Activated CD8-positive, alpha-beta T cell treated with anti-CD3 and anti-CD28 coated beads for 36 hours (primary cell): ENCODE results near the gene TCF7L2. TPM values are rescaled to one million over a fixed set of nuclear protein-coding genes. Genes with fewer than 3 reads are reported as not detected.

Source experiments
- ATAC-seq: fragments of 200-7000 bp; cut with Tn5 transposase; one replicate; pipeline ENCODE4 v1.10.0; 2021; ENCODE audit warnings: mild to moderate bottlenecking, moderate library complexity
- CTCF ChIA-PET: fragments of 350-600 bp; sonication (Branson Sonifier 250); formaldehyde crosslinking; loops from one replicate; lab custom pipeline; 2021; ENCODE audit warnings: antibody characterized with exemption; lab: Charles Lee
- POLR2A ChIA-PET: fragments of 350-600 bp; sonication (Branson Sonifier 250); formaldehyde crosslinking; loops from one replicate; lab custom pipeline; 2021; ENCODE audit warnings: antibody characterized with exemption; lab: Charles Lee
- DNase-seq: peaks from one replicate; pipeline ENCODE4 v3.0.0-alpha.2; 2020
- H3K27ac Mint-ChIP-seq: one replicate; pipeline ENCODE4 v1.8.0; 2021; ENCODE audit warnings: mild to moderate bottlenecking, mixed read lengths
- H3K27me3 Mint-ChIP-seq: one replicate; pipeline ENCODE4 v1.8.0; 2021; ENCODE audit warnings: mixed read lengths
- H3K36me3 Mint-ChIP-seq: one replicate; pipeline ENCODE4 v1.8.0; 2021; ENCODE audit warnings: low read depth, mixed read lengths
- H3K4me1 Mint-ChIP-seq: one replicate; pipeline ENCODE4 v1.8.0; 2021; ENCODE audit warnings: low read depth, mixed read lengths
- H3K4me3 Mint-ChIP-seq: one replicate; pipeline ENCODE4 v1.8.0; 2021; ENCODE audit warnings: mild to moderate bottlenecking, moderate library complexity, mixed read lengths
- H3K9me3 Mint-ChIP-seq: one replicate; pipeline ENCODE4 v1.8.0; 2021; ENCODE audit warnings: mixed read lengths
- intact Hi-C: fragments of 100-400 bp; cut with micrococcal nuclease; formaldehyde crosslinking; loops from one replicate; pipeline ENCODE4 v1.10.0; 2022
- total RNA-seq, 2 experiments: library from RNA; stranded (reverse); gene quantifications; one replicate each; pipeline ENCODE4 v1.2.3, GENCODE V29; 2021
- TF ChIP-seq, protein P1 (sequence below): fragments of 200-600 bp; IDR thresholded peaks from one replicate; pipeline ENCODE4 v1.8.0; 2022; ENCODE audit warnings: antibody characterized with exemption, mild to moderate bottlenecking

The TCF7L2 gene
- total RNA-seq = 1 to 10 TPM; 1.5 to 1.6 TPM

DNA sequence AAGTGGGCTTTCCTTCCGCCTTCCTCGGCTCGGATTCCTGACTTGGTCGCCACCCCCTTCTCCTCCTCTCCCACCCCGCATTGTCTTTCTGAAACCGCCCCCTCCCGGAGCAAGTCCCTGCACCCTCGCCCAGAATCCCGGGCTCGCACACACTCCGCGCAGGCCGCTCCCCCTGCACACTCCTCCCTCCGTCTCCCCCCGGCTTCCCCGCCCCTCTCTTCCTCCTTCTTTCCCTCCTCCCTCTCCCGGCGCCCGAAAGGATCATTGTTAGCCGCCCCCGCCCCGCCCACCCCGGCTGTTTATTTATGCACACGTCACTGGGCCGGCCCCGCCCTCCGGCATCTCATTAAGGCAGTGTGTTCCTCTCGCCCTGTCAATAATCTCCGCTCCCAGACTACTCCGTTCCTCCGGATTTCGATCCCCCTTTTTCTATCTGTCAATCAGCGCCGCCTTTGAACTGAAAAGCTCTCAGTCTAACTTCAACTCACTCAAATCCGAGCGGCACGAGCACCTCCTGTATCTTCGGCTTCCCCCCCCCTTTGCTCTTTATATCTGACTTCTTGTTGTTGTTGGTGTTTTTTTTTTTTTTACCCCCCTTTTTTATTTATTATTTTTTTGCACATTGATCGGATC lies at the start of gene TCF7L2:
Gene TCF7L2, plus strand, starts transcription at position 373 of the 633 bp plus-strand sequence. CDS start 510 bp downstream, outside the sequence.
- CTCF ChIA-PET = no interaction called here
- intact Hi-C loops = loop anchor here (2.0 kb wide), 1 partner anchor 31 kb away; no protein-coding TSS in a partner anchor
- Mint-ChIP-seq H3K27ac (peak within 1 kb of the TSS; percentile 74), H3K9me3 (no peaks in the 10 kb centered on the region), H3K4me1 (peaks cover 17% of the 10 kb centered on the region), H3K4me3 (peak within 1 kb of the TSS; percentile 91), H3K36me3 (no peaks in the 10 kb centered on the region), H3K27me3 (peaks cover 23% of the 10 kb centered on the region)
- ATAC-seq (peak; percentile 36), DNase-seq (peak; percentile 61)
- POLR2A ChIA-PET = no interaction called here
- TF ChIP-seq, protein P1, sequence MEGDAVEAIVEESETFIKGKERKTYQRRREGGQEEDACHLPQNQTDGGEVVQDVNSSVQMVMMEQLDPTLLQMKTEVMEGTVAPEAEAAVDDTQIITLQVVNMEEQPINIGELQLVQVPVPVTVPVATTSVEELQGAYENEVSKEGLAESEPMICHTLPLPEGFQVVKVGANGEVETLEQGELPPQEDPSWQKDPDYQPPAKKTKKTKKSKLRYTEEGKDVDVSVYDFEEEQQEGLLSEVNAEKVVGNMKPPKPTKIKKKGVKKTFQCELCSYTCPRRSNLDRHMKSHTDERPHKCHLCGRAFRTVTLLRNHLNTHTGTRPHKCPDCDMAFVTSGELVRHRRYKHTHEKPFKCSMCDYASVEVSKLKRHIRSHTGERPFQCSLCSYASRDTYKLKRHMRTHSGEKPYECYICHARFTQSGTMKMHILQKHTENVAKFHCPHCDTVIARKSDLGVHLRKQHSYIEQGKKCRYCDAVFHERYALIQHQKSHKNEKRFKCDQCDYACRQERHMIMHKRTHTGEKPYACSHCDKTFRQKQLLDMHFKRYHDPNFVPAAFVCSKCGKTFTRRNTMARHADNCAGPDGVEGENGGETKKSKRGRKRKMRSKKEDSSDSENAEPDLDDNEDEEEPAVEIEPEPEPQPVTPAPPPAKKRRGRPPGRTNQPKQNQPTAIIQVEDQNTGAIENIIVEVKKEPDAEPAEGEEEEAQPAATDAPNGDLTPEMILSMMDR = no peak

- no peaks in the 10 kb centered on the region for H3K27me3 Mint-ChIP-seq
- no peak for DNase-seq
- ChIA-PET CTCF (no interaction called here), POLR2A (interaction anchor here (0.8 kb wide), 1 partner anchor 181 kb away, joined by 4 read pairs; no protein-coding TSS in a partner anchor)
- no peaks in the 10 kb centered on the region for H3K36me3 Mint-ChIP-seq
- no peaks in the 10 kb centered on the region for H3K9me3 Mint-ChIP-seq
- H3K4me3 Mint-ChIP-seq = no peak overlapping the region
- H3K27ac Mint-ChIP-seq = no peak overlapping the region
- TF ChIP-seq, protein P1 = no peak
- intact Hi-C loops = no loop called here
- no peaks in the 10 kb centered on the region for H3K4me1 Mint-ChIP-seq
- no peak for ATAC-seq
Measured at GRCh38 chr10:112902730-112903129, 47.3 kb upstream of the TCF7L2 start.

DNA sequence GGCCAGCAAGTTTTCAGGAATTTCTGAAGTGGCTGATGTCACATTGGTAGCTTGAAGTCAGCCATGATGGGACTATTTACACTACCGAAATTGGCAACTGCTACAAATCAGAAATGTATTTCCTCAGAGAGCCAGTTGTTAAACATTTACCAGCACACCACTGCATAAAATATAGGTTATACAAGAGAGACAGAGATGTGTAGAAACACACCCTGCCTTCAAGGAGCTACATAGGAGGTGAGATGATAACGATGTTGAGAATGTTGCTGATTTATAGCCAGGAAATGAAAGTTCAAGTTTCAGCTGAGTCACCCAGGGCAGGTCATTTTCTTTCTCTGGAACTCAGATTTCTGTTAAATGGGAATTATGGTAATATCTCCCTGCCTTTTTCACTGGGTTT lies 46.0 kb upstream of the TCF7L2 start:
- Mint-ChIP-seq H3K27ac (no peak overlapping the region), H3K9me3 (no peaks in the 10 kb centered on the region), H3K4me1 (no peaks in the 10 kb centered on the region), H3K36me3 (no peaks in the 10 kb centered on the region), H3K4me3 (no peak overlapping the region), H3K27me3 (no peaks in the 10 kb centered on the region)
- TF ChIP-seq, protein P1 = no peak
- DNase-seq (no peak), ATAC-seq (no peak)
- ChIA-PET POLR2A (no interaction called here), CTCF (no interaction called here)
- intact Hi-C loops = no loop called here

DNA sequence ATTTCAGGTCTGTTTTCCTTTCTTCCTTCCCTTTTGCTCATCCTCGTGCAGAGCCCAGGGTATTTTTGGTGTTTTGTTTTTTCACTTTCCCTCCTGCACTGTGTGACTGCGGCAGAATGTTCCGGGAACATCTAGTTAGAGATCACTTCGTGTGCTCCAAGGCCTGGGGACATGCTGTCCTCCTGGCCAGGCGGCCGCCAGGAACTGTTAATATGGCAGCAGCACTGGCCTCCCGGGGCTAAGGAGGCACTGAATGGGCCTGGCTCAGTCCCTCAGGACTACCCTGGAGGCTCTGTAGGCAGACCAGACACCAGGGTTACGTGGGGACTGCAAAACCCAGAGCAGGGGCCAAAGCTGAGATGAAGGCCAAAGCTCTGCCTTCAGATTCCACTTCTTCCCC lies 43.1 kb upstream of the TCF7L2 start:
- TF ChIP-seq, protein P1 = no peak
- H3K4me3 Mint-ChIP-seq = no peak overlapping the region
- no peak for ATAC-seq
- POLR2A ChIA-PET = interaction anchor here (0.7 to 0.8 kb wide), 2 partner anchors 236 to 247 kb away, joined by 3 read pairs; no protein-coding TSS in a partner anchor
- no peaks in the 10 kb centered on the region for H3K4me1 Mint-ChIP-seq
- intact Hi-C loops = no loop called here
- no peaks in the 10 kb centered on the region for H3K9me3 Mint-ChIP-seq
- no peaks in the 10 kb centered on the region for H3K36me3 Mint-ChIP-seq
- CTCF ChIA-PET = no interaction called here
- no peak for DNase-seq
- no peaks in the 10 kb centered on the region for H3K27me3 Mint-ChIP-seq
- H3K27ac Mint-ChIP-seq = no peak overlapping the region

DNA sequence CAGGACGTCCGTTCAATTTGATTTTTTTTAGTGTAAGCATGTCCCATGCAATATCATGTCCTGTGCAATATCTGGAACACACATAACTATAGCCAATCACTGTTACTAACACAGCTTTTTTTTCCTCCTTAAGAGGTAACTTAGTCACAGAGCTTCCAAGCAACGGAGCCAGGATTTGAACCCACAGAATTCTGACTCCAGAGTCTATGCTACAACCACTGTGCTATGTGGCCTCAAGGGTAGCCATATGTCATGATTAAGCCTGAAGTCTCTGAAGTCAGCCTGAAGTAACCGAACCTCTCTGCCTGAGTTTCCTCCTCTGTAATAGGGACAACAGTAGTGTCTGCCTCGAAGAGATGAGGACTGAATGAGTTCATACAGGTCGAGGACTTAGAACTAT lies 42.2 kb upstream of the TCF7L2 start:
- H3K9me3 Mint-ChIP-seq = peaks cover 1% of the 10 kb centered on the region

More for the DNA sequence above, 42.2 kb upstream of the TCF7L2 start:
- intact Hi-C loops = no loop called here
- no peak overlapping the region for H3K4me3 Mint-ChIP-seq
- H3K27ac Mint-ChIP-seq = no peak overlapping the region
- DNase-seq (no peak), ATAC-seq (no peak)
- TF ChIP-seq, protein P1 = no peak
- ChIA-PET POLR2A (interaction anchor here (0.7 kb wide), 1 partner anchor 235 kb away, joined by 3 read pairs; no protein-coding TSS in a partner anchor), CTCF (interaction anchor here (0.7 kb wide), 1 partner anchor 487 kb away, joined by 3 read pairs; no protein-coding TSS in a partner anchor)
- no peaks in the 10 kb centered on the region for H3K36me3 Mint-ChIP-seq
- no peaks in the 10 kb centered on the region for H3K27me3 Mint-ChIP-seq
- H3K4me1 Mint-ChIP-seq = no peaks in the 10 kb centered on the region
